K562 (cell line): Measurements from ENCODE around the gene FERMT3. TPM values are rescaled to one million over a fixed set of nuclear protein-coding genes. Genes with fewer than 3 reads are reported as not detected.

ENCODE experiments used
- ATAC-seq: fragments of 200-7000 bp; cut with Tn5 transposase; 3 replicates; pipeline ENCODE4 v1.9.1; 2020; ENCODE audit warnings: moderate library complexity
- BruUV-seq: library from RNA; stranded (reverse); fragments of 400-500 nt; replicated peaks from 2 replicates; lab custom pipeline; 2021; lab: Mats Ljungman, UMichigan
- CTCF ChIA-PET: fragments of 300-600 bp; formaldehyde crosslinking; extraction: SDS; loops from one replicate; lab custom pipeline; 2021; ENCODE audit warnings: low intra/inter-chr PET ratio; lab: Yijun Ruan, JAX
- POLR2A ChIA-PET: fragments of 300-600, 350-650 bp; sonication (Branson Sonifier 250); formaldehyde crosslinking; extraction: SDS; loops from one replicate; lab custom pipeline; 2021; ENCODE audit warnings: antibody characterized with exemption, inconsistent platforms; lab: Yijun Ruan, JAX
- DNase-seq, 4 experiments: peaks; one replicate each; pipeline versions ENCODE4 v3.0.0 to v3.0.0-alpha.2; 2011 to 2018; ENCODE audit warnings: low spot score in 3 of 4, mixed read lengths in 3 of 4; ENCODE audit errors: extremely low read depth in 1 of 4
- FAIRE-seq: peaks from 2 replicates; lab custom pipeline; 2011; peaks lifted over from hg19 to GRCh38; lab: Jason Lieb, UNC
- H2AFZ ChIP-seq: 2 replicates; pipeline ENCODE4 v1.6.0; 2011; ENCODE audit warnings: low read depth, low read length, control low read depth, inconsistent platforms
- H3K27ac ChIP-seq: fragments of 200-600 bp; 3 replicates; pipeline ENCODE4 v1.8.0; 2011; ENCODE audit warnings: low read depth, mild to moderate bottlenecking, control low read depth, inconsistent platforms, low read length, moderate library complexity, mixed read lengths; ENCODE audit errors: extremely low read depth
- H3K27me3 ChIP-seq, 2 experiments: fragments of 300-600 bp in 1 of 2; 2 replicates in 1 of 2; 3 replicates in 1 of 2; pipeline versions ENCODE4 v1.6.0 to v1.8.0; 2011; ENCODE audit warnings: inconsistent platforms in 2 of 2, low read length in 2 of 2, mild to moderate bottlenecking in 1 of 2, mixed read lengths in 1 of 2, moderate library complexity in 1 of 2; ENCODE audit not compliant: control insufficient read depth in 2 of 2, insufficient read depth in 2 of 2
- H3K36me3 ChIP-seq: fragments of 300-600 bp; 3 replicates; pipeline ENCODE4 v1.8.0; 2011; ENCODE audit warnings: mild to moderate bottlenecking, low read length, inconsistent platforms; ENCODE audit not compliant: control insufficient read depth, insufficient read depth
- H3K4me1 ChIP-seq, 2 experiments: fragments of 200-600 bp in 1 of 2; replicated peaks in 1 of 2; 2 replicates in 1 of 2; 3 replicates in 1 of 2; pipeline versions ENCODE4 v1.5.1 to v1.8.0; 2011; ENCODE audit warnings: inconsistent platforms in 2 of 2, low read length in 2 of 2, mild to moderate bottlenecking in 1 of 2, mixed read lengths in 1 of 2, moderate library complexity in 1 of 2; ENCODE audit not compliant: control insufficient read depth in 2 of 2, insufficient read depth in 2 of 2
- H3K4me2 ChIP-seq: 2 replicates; pipeline ENCODE4 v1.6.1; 2011; ENCODE audit warnings: low read length, control low read depth, inconsistent platforms, mixed read lengths; ENCODE audit not compliant: insufficient read depth
- H3K4me3 ChIP-seq: fragments of 200-600 bp; sonication (generic), shearing (Covaris generic); 2 replicates; pipeline ENCODE4 v1.5.1; 2016; ENCODE audit warnings: control low read depth, inconsistent platforms
- H3K79me2 ChIP-seq: fragments of 200-600 bp; 3 replicates; pipeline ENCODE4 v1.8.0; 2011; ENCODE audit warnings: low read length, inconsistent platforms; ENCODE audit not compliant: control insufficient read depth, insufficient read depth
- H3K9ac ChIP-seq, 2 experiments: 2 replicates each; pipeline versions ENCODE4 v1.6.0 to v1.6.1; 2011; ENCODE audit warnings: low read depth in 2 of 2, low read length in 2 of 2, control low read depth in 1 of 2, inconsistent platforms in 1 of 2, mild to moderate bottlenecking in 1 of 2, mixed read lengths in 1 of 2; ENCODE audit not compliant: insufficient read depth in 1 of 2
- H3K9me1 ChIP-seq: one replicate; pipeline ENCODE4 v1.6.0; 2011; ENCODE audit warnings: inconsistent platforms, mild to moderate bottlenecking, low read length, moderate library complexity; ENCODE audit not compliant: control insufficient read depth, insufficient read depth
- H3K9me3 ChIP-seq: replicated peaks from 2 replicates; pipeline ENCODE4 v1.5.1; 2011; ENCODE audit warnings: low read depth, low read length, inconsistent platforms; ENCODE audit not compliant: control insufficient read depth, insufficient read depth
- H4K20me1 ChIP-seq: replicated peaks from 2 replicates; pipeline ENCODE4 v1.6.1; 2011; ENCODE audit warnings: low read length, inconsistent platforms, mixed read lengths; ENCODE audit not compliant: control insufficient read depth, insufficient read depth
- CUX1 ChIP-seq: fragments of 200-800 bp; sonication (Bioruptor generic); IDR thresholded peaks from 2 replicates; pipeline ENCODE4 v1.6.1; 2016; ENCODE audit warnings: missing genetic modification characterization, missing compliant biosample characterization
- JUNB ChIP-seq: fragments of 450-650 bp; formaldehyde crosslinking; conservative IDR thresholded peaks from 2 replicates; pipeline ENCODE4 v1.4.0; 2020; ENCODE audit warnings: mild to moderate bottlenecking
- NFE2 ChIP-seq: IDR thresholded peaks from 2 replicates; pipeline ENCODE4 v1.6.1; 2014; ENCODE audit warnings: antibody characterized with exemption, low read depth
- YY1 ChIP-seq, 3 experiments: IDR thresholded peaks; 2 replicates each; pipeline ENCODE4 v1.6.1; 2011; ENCODE audit warnings: low read length in 2 of 3, mild to moderate bottlenecking in 2 of 3, moderate library complexity in 2 of 3, borderline replicate concordance in 1 of 3, control low read depth in 1 of 3, low read depth in 1 of 3; ENCODE audit not compliant: insufficient read depth in 3 of 3, insufficient replicate concordance in 2 of 3, control insufficient read depth in 1 of 3, insufficient read length in 1 of 3; ENCODE audit errors: extremely low read depth in 1 of 3
- ZNF24 ChIP-seq: fragments of 450-650 bp; IDR thresholded peaks from 2 replicates; pipeline ENCODE4 v1.6.1; 2016
- ZNF639 ChIP-seq, 2 experiments: fragments of 200-800 bp in 1 of 2; sonication (Bioruptor generic) in 1 of 2; sonication (generic) in 1 of 2; formaldehyde crosslinking in 1 of 2; IDR thresholded peaks in 1 of 2; conservative IDR thresholded peaks in 1 of 2; 2 replicates each; pipeline versions ENCODE4 v1.5.0 to v1.6.1; 2016 to 2020; ENCODE audit warnings: missing compliant biosample characterization in 1 of 2, missing genetic modification characterization in 1 of 2, missing genetic modification reagents in 1 of 2
- WGBS: fragments of 100-300 bp; shearing (Covaris generic); methylation state at CpG from one replicate; pipeline ENCODE4 v1.1.6; 2016; ENCODE audit warnings: low coverage, mixed read lengths; ENCODE audit not compliant: insufficient coverage; ENCODE audit errors: missing lambda C conversion rate; 5-methylcytosine and 5-hydroxymethylcytosine counted together
- in situ Hi-C: fragments of 300-500 bp; cut with MboI; formaldehyde crosslinking; loops from 4 replicates; pipeline ENCODE4 v1.15.0; 2018; ENCODE audit warnings: inconsistent platforms, mixed read lengths
- intact Hi-C: fragments of 100-400 bp; cut with micrococcal nuclease; formaldehyde crosslinking; loops from 2 replicates; pipeline ENCODE4 v1.14.2; 2022
- polyA plus RNA-seq, 8 experiments: library from polyadenylated mRNA; depleted of rRNA in 4 of 8; stranded (reverse) in 5 of 8; unstranded in 3 of 8; fragments of >200 nt; fragmentation: Nextera tagmentation in 2 of 8; fragmentation: Illumina TruSeq in 1 of 8; extraction: Ambion mirVana in 2 of 8; extraction: Trizol in 1 of 8; gene quantifications; 2 replicates each; pipeline versions ENCODE4 v1.2.1 to v1.2.3, GENCODE V29; 2011 to 2014; ENCODE audit warnings: inconsistent platforms in 1 of 8, missing spikeins in 1 of 8
- total RNA-seq, 7 experiments: library from RNA; depleted of rRNA in 6 of 7; stranded (reverse); fragments of >200 nt in 6 of 7; fragmentation: Illumina TruSeq in 2 of 7; extraction: Trizol in 2 of 7; gene quantifications; 2 replicates each; pipeline versions ENCODE4 v1.2.1 to v1.2.3, GENCODE V29; 2011 to 2021; ENCODE audit warnings: low replicate concordance in 1 of 7
- TF ChIP-seq, protein P1 (sequence below): sonication (generic); formaldehyde crosslinking; IDR thresholded peaks from 2 replicates; pipeline ENCODE4 v1.8.1; 2023; ENCODE audit warnings: mild to moderate bottlenecking, missing genetic modification reagents
- TF ChIP-seq, protein P2 (sequence below): fragments of 250-450 bp; sonication (Bioruptor Pico); IDR thresholded peaks from 2 replicates; pipeline ENCODE4 v1.8.0; 2021; ENCODE audit warnings: moderate library complexity, mild to moderate bottlenecking, inconsistent platforms

The FERMT3 gene
- total and polyA plus RNA-seq, 9 of the 15 experiments (the other 6 are each of a cell fraction or from before 2014, with no cell fraction given), result 3.2 to 275 (median 79.7) TPM

GRCh38 chr11:64165842-64166635 is 40.5 kb upstream of the FERMT3 start, which contains the start of gene MACROD1:
Gene MACROD1, minus strand, starts transcription at chr11:64166113. Its CDS starts 119 bp downstream, at chr11:64165994.
- CTCF ChIA-PET, result interaction anchor here (1.7 kb wide), 1 partner anchor 15 kb away, joined by 5 read pairs; no protein-coding TSS in a partner anchor
- 0 out of 2 replicates have a peak, but pooled peaks cover 2% of the 10 kb centered on the region for H3K9me3 ChIP-seq
- H3K4me1 ChIP-seq, result peaks cover 6 to 27% of the 10 kb centered on the region in 2 experiments; a peak in 3 of 5 replicates
- TSS peak; percentile 71 for BruUV-seq
- in situ Hi-C loops (no loop called here), intact Hi-C loops (no loop called here)
- POLR2A ChIA-PET, result interaction anchor here (0.6 to 2.0 kb wide), 7 partner anchors 8 to 435 kb away, joined by 3 to 9 read pairs (median 4); no protein-coding TSS in a partner anchor
- peak within 1 kb of the TSS; percentile 79 for H3K4me3 ChIP-seq
- WGBS, result under 1% methylated on average over 79 of the region's 92 CpGs
- H3K4me2 ChIP-seq, result peak within 1 kb of the TSS; percentile 96
- H3K27me3 ChIP-seq, result no peaks in the 10 kb centered on the region
- no peaks in the 10 kb centered on the region for H3K9me1 ChIP-seq
- FAIRE-seq, result no peak
- peak within 1 kb of the TSS; percentile 87 to 95 for H3K9ac ChIP-seq
- DNase-seq, result peak; percentile 86 to 92 (median 88)
- no peaks in the 10 kb centered on the region for H4K20me1 ChIP-seq
- peaks cover 56% of the 10 kb centered on the region for H3K79me2 ChIP-seq
- H3K36me3 ChIP-seq, result peaks cover 22% of the 10 kb centered on the region; the same call in 2 of the 3 replicates
- peak; percentile 93 for ATAC-seq
- peak within 1 kb of the TSS; percentile 88 for H2AFZ ChIP-seq
- peak within 1 kb of the TSS; percentile 94 for H3K27ac ChIP-seq
- TF ChIP-seq ZNF24, result no peak
- peak in 1 of 2 experiments; percentile 64; a peak in 1 of 4 replicates for TF ChIP-seq ZNF639 (CRISPR knock-in tag; conservative IDR thresholded peaks at IDR 0.05 in 1 of 2, IDR thresholded peaks at IDR 0.05 in 1 of 2)
- TF ChIP-seq YY1 (IDR thresholded peaks at IDR 0.05; ENCODE audit: borderline replicate concordance in 1 of 3, control insufficient read depth in 1 of 3, extremely low read depth in 1 of 3, insufficient read depth in 3 of 3, insufficient read length in 1 of 3, insufficient replicate concordance in 2 of 3, low read depth in 1 of 3, low read length in 2 of 3), result peak in 2 of 3 experiments; percentile 54 to 73
- no peak for TF ChIP-seq CUX1 (CRISPR knock-in tag)
- TF ChIP-seq NFE2, result no peak
- TF ChIP-seq JUNB (CRISPR knock-in tag), result no peak
- TF ChIP-seq, protein P1, sequence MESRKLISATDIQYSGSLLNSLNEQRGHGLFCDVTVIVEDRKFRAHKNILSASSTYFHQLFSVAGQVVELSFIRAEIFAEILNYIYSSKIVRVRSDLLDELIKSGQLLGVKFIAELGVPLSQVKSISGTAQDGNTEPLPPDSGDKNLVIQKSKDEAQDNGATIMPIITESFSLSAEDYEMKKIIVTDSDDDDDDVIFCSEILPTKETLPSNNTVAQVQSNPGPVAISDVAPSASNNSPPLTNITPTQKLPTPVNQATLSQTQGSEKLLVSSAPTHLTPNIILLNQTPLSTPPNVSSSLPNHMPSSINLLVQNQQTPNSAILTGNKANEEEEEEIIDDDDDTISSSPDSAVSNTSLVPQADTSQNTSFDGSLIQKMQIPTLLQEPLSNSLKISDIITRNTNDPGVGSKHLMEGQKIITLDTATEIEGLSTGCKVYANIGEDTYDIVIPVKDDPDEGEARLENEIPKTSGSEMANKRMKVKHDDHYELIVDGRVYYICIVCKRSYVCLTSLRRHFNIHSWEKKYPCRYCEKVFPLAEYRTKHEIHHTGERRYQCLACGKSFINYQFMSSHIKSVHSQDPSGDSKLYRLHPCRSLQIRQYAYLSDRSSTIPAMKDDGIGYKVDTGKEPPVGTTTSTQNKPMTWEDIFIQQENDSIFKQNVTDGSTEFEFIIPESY, result 0 out of 2 replicates have a peak, but pooled peaks have one; percentile 55
- TF ChIP-seq, protein P2, sequence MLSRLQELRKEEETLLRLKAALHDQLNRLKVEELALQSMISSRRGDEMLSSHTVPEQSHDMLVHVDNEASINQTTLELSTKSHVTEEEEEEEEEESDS (CRISPR knock-in tag), result no peak
